ENCODE results near the gene SESN1. TPM values are rescaled to one million over a fixed set of nuclear protein-coding genes. Genes with fewer than 3 reads are reported as not detected.
A peak's percentile ranks its signal among the peaks of the same experiment; 100 is the strongest.

The SESN1 gene
- polyA plus RNA-seq, 1 experiment, result 9.1 TPM

DNA sequence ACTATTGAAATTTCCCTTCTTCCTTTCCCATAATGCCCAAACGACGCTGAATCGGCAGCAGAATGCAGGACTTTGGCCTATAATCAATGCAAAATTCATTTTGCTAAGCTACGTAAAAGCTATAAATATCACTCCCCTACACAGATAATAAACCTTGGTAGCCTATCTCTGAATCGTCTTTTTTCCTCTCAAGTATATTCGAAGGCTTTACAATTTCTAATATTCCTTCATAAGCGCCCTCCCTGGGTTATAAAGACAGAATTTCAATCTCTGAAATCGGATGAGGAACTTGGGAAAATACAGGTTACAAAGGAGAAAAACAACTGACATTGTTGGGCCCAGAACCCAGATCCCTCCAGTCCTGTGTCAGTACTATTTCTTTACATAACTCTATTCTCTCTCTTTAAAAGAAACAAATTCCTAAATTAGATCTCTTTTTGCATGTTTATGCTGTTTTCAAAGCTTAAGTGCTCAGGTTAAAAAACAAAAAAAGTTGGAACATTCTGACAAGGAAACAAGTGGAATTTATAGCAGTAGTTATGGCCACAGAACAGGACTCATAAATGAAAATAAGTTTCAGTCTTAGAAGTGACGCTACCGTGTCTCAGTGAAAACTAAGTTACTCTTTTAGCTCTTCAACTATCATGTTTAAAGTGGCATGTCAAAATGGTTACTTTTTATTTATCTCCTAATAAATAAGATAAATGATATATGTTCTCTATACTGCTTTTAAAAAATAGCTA is 84.5 kb downstream of the SESN1 start:
- DNase-seq (ENCODE audit: low read depth), result no peak
- Histone ChIP-seq H3K4me3 (ENCODE audit: low read depth, low read length) (peak overlapping the region; percentile 93), H3K27me3 (ENCODE audit: control insufficient read depth, insufficient read depth, low read length) (no peaks in the 10 kb centered on the region), H3K36me3 (ENCODE audit: control insufficient read depth, insufficient read depth, low read length) (no peaks in the 10 kb centered on the region)
- TF ChIP-seq, protein P1, sequence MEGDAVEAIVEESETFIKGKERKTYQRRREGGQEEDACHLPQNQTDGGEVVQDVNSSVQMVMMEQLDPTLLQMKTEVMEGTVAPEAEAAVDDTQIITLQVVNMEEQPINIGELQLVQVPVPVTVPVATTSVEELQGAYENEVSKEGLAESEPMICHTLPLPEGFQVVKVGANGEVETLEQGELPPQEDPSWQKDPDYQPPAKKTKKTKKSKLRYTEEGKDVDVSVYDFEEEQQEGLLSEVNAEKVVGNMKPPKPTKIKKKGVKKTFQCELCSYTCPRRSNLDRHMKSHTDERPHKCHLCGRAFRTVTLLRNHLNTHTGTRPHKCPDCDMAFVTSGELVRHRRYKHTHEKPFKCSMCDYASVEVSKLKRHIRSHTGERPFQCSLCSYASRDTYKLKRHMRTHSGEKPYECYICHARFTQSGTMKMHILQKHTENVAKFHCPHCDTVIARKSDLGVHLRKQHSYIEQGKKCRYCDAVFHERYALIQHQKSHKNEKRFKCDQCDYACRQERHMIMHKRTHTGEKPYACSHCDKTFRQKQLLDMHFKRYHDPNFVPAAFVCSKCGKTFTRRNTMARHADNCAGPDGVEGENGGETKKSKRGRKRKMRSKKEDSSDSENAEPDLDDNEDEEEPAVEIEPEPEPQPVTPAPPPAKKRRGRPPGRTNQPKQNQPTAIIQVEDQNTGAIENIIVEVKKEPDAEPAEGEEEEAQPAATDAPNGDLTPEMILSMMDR (IDR thresholded peaks at IDR 0.05; ENCODE audit: insufficient read depth, low read depth, low read length), result no peak
- CTCF ChIA-PET, result interaction anchor here (1.0 to 1.6 kb wide), 3 partner anchors 14 to 279 kb away, joined by 3 to 4 read pairs (median 3); no protein-coding TSS in a partner anchor
- POLR2A ChIA-PET, result no interaction called here

DNA sequence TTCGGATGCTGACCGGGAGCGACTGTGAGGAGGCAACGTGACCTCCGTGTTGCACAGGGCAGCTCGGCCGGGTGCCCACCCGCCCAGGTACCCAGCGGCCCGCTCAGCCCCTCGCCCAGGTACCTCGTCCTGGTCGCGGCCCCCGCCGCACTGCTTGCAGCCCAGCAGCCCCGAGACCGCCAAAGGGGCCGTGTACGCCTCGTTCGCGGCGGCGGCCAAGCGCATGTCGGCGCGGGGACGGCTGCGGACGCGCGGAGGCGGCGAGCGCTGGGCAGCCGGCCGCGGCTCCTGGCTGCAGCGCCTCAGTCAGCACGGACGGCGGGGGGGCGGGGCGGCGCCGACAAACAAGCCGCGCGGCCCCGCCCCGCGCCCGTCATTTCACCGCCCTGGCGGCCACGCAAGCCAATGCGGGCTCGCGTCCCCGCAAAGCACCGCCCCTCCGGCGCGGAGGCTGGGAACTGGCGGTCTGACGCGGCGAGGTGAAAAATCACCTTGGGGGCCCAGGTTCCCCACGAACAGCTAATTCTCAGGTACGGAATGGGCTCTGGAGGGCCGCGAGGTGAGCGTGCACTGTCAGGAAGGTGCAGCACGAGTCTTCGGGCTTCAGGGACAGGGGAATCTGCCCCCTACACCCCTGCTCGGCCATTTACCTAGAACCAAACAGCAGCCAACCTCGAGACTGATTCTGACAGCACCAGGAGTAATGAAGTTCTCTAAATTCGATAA is 85.2 kb downstream of the SESN1 start:
- Histone ChIP-seq H3K27me3 (ENCODE audit: control insufficient read depth, insufficient read depth, low read length) (no peaks in the 10 kb centered on the region), H3K36me3 (ENCODE audit: control insufficient read depth, insufficient read depth, low read length) (no peaks in the 10 kb centered on the region), H3K4me3 (ENCODE audit: low read depth, low read length) (peak overlapping the region; percentile 93)
- CTCF ChIA-PET, result interaction anchor here (1.0 to 1.6 kb wide), 2 partner anchors 13 to 333 kb away, joined by 3 to 4 read pairs; no protein-coding TSS in a partner anchor
- POLR2A ChIA-PET, result no interaction called here
- TF ChIP-seq, protein P1 (IDR thresholded peaks at IDR 0.05; ENCODE audit: insufficient read depth, low read depth, low read length), result no peak
- DNase-seq (ENCODE audit: low read depth), result peak; percentile 32

DNA sequence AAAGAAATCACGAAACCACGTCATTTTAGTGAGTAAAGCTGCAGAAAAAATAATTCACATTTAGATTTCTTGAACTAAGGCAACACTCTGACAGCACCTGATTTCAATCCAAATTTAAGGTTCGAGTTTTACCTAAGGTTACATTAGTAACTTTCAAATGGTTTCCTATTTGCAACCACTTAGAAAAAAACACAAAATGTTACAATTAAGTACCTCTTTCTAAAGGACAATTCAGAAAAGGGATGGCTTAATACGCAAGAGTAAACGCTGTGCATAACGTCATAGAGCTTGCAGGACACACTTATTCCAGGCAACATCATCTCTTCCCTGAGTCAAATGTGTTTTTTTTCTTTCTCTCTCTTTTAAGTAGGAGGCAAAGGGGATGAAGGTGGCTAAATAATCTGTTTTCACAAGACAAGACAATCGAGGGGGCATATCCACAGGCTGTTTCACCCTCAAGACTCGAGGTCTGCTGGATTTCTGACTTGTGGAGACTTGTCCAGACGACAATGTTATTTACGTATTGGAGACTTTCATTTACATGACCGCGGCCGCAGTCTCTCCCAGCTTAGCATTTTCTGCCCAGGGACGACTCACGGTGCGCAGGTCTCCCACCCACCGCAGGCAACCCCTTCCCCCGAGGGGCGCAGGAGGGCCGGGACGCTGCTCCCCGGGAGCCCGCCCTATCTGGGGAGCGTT is 86.0 kb downstream of the SESN1 start:
- H3K27me3 ChIP-seq (ENCODE audit: control insufficient read depth, insufficient read depth, low read length), result no peaks in the 10 kb centered on the region
- H3K4me3 ChIP-seq (ENCODE audit: low read depth, low read length), result peak overlapping the region; percentile 93
- POLR2A ChIA-PET, result no interaction called here
- no peaks in the 10 kb centered on the region for H3K36me3 ChIP-seq (ENCODE audit: control insufficient read depth, insufficient read depth, low read length)
- no peak for DNase-seq (ENCODE audit: low read depth)
- CTCF ChIA-PET, result interaction anchor here (0.6 to 1.6 kb wide), 3 partner anchors 12 to 377 kb away, joined by 3 to 4 read pairs (median 3); no protein-coding TSS in a partner anchor
- TF ChIP-seq, protein P1 (IDR thresholded peaks at IDR 0.05; ENCODE audit: insufficient read depth, low read depth, low read length), result no peak

DNA sequence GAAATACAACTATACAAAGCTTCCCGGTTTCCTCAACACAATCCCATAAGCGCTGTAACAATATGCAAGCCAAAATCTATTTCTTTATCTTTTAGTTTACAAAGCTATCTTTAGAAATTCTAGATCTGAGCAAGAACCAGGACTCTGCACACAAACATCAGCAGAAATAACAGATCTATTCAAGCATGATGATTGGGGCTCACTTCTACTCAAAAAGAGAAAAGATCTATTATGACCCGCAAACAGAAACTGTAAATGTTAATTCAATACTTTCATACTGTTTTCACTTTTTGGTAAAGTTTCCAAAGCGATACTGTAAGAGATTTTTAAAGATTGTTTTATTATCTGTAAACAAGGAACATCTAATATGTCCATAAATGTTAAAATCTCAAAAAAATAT is 86.6 kb downstream of the SESN1 start:
- ChIA-PET CTCF (interaction anchor here (0.6 to 1.0 kb wide), 2 partner anchors 332 to 377 kb away, joined by 3 read pairs; no protein-coding TSS in a partner anchor), POLR2A (no interaction called here)
- DNase-seq (ENCODE audit: low read depth), result no peak
- Histone ChIP-seq H3K36me3 (ENCODE audit: control insufficient read depth, insufficient read depth, low read length) (no peaks in the 10 kb centered on the region), H3K4me3 (ENCODE audit: low read depth, low read length) (peak overlapping the region; percentile 93), H3K27me3 (ENCODE audit: control insufficient read depth, insufficient read depth, low read length) (no peaks in the 10 kb centered on the region)
- TF ChIP-seq, protein P1 (IDR thresholded peaks at IDR 0.05; ENCODE audit: insufficient read depth, low read depth, low read length), result no peak

DNA sequence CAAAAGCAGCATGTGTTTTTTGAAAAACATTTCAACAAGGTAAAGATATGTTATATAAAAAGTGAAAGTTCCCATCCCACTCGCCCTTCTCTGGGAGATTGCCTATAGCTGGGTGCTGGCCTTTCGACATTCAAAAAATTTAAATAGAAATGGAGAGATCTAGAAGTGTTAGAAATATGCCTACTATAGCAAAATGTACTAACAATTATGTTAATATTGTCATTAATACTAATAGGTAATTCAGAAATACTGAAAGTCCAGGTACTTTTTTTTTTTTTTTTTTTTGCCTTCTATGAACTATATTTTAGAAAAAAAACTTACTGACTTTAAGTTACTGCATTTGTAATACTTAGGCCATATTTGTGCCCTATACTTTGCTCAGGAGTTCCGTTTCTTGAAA is 87.1 kb downstream of the SESN1 start:
- no peak for DNase-seq (ENCODE audit: low read depth)
- H3K27me3 ChIP-seq (ENCODE audit: control insufficient read depth, insufficient read depth, low read length), result no peaks in the 10 kb centered on the region
- ChIA-PET POLR2A (no interaction called here), CTCF (no interaction called here)
- TF ChIP-seq, protein P1 (IDR thresholded peaks at IDR 0.05; ENCODE audit: insufficient read depth, low read depth, low read length), result no peak
- H3K4me3 ChIP-seq (ENCODE audit: low read depth, low read length), result no peak overlapping the region; the same call in 1 of the 2 replicates
- H3K36me3 ChIP-seq (ENCODE audit: control insufficient read depth, insufficient read depth, low read length), result no peaks in the 10 kb centered on the region
